Epidermal melanocyte (primary cell): ENCODE data around the gene CSRP2.
A peak's percentile ranks its signal among the peaks of the same experiment; 100 is the strongest.

Experiments used
- DNase-seq: peaks from one replicate; pipeline ENCODE4 v3.0.0; 2011; ENCODE audit warnings: low spot score; ENCODE audit not compliant: insufficient read length

The CSRP2 gene

GRCh38 chr12:76863005-76863670 is 15.7 kb downstream of the CSRP2 start:
- DNase-seq = peak; percentile 49

DNA sequence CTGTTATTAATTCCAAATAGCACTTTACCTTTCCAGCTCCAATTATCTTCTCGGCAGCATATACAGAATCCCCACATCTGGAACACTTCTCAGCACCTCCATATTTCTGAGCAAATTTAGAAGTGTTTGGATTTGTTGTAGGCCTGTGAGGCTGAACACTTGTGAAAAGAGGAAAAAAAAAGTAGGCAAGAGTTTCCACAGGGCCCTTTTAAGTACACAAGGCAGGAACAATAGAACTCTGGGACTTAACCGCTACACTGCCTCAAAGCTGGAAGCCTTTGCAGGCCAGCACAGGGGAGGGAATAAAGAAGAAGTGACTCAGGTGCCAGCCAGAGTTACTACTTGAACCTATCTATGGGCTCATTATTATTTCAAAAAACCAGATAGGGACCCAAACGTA is 18.6 kb downstream of the CSRP2 start:
- no peak for DNase-seq

- no peak for DNase-seq
These were observed 19.2 kb downstream of the CSRP2 start for GRCh38 chr12:76859611-76860010.

GRCh38 chr12:76856018-76856644 is 22.7 kb downstream of the CSRP2 start:
- no peak for DNase-seq

GRCh38 chr12:76855271-76855670 is 23.5 kb downstream of the CSRP2 start:
- DNase-seq = no peak

GRCh38 chr12:76852106-76852505 is 26.7 kb downstream of the CSRP2 start:
- DNase-seq = no peak

DNA sequence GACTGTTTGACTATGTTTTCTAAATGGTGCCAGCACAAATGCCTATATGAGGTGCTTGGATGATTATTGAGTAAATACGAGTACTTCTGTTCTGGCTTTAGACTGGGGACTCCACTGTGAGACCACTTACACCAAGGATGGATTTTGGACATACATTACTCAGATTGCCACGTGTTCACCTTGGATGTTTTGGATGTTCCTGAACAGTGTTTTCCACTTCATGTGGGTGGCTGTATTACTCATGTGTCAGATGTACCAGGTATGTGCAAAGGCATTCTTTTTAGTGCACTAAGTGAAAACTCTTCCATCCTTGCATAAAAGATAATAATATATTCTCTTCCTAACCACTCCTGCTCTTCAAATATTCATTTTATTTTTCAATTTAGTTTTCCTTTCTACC is 30.7 kb downstream of the CSRP2 start:
- DNase-seq = no peak

DNA sequence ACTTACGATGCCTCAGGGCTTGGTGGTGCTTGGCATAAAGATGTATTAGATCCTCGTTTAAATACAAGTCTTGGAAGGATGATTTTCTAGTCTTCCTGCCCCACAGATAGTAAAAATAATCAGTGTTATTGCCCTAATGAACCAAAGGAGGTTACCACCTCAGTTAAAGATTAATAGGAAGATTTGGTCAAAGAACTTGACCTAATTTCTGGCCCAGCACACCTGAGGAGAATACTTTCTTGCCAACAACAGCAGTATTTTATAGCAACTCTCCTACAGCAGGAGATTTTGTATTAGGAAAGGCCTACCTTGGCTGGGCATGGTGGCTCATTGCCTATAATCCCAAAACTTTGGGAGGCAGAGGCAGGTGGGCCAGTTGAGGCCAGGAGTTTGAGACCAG is 31.6 kb downstream of the CSRP2 start:
- no peak for DNase-seq

DNA sequence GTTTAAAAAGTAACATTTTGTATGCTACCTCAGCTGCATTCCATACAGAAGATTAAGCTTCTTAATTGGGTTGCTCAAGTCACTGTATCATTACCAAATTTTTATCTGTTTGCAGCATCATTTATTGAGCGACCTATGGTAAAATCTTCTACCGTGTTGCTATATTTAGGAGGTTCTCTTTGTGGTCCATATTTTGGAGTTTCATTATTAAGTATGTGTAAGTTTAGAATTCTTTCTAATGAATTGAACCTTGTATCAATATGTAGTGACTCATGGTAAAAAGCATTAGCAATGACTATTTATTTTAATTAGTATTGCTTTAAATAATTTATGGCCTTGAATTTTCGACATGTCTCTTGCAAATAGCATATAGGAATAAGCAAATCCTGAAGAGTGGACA is 42.2 kb downstream of the CSRP2 start:
- no peak for DNase-seq

- no peak for DNase-seq
These were observed 48.4 kb downstream of the CSRP2 start for GRCh38 chr12:76830436-76830835.

DNA sequence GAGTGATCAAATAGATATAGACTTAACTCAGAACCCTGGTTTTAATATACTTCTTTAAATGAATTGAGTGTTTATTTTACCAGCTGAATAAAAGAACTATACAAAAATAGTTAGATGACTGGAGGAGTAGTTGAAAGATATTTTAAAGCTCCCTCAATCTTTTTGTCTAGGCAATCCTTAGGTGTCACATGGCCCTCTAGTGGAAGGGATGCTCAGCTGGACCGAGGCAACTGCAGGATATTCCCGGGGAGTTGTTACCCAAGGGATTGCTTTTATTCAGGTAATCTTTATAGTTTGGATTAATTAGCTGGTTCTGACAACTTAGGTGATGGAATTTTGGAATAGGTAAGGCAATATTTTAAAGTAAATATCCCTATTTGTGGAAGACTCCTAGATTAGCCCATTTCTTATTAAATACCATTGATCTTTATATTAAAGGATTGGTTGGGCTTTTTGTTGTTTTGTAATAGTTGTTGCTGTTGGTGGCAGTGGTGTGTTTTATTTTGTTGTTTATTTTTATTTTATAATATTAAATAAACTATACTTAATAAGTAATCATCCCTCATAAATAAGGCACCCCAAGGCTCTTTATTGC is 57.8 kb downstream of the CSRP2 start:
- no peak for DNase-seq

DNA sequence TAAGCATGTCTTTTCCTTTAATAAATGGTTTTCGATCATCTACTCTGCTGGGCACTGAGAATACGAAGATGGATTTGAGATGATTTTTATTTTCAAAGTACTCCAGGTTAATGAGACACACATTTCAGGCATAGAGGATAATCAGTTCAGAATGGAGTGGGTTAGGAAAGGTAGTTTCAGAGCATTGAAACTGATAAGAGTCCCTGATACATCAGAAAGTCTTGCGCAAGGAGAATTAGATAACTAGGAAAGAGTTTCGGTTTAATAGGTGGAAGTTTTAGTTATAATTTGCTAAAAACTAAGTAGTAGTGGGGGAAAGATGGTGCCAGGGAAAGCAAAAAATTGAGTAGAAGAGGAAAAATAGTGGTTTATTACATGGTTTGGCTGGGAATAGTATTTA is 64.8 kb downstream of the CSRP2 start:
- DNase-seq = no peak

GRCh38 chr12:76813265-76813664 is 65.6 kb downstream of the CSRP2 start:
- no peak for DNase-seq

DNA sequence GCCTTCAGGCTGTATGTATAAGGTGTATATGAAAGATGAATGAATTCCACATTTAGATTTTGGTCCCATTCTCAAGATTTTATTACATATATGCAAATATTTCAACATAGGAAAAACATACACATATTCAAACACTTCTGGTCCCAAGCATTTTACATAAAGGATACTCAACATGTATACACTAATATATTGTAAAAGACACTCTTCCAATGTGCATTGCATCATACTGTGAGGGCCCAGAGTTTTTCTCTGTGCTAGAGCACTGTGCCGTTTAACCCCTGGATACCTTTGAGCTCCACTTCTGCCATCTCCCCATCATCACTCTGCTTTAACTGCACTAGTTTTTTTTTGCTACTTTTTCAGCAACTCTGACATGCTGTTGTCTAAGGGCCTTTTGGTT is 66.8 kb downstream of the CSRP2 start:
- no peak for DNase-seq

DNA sequence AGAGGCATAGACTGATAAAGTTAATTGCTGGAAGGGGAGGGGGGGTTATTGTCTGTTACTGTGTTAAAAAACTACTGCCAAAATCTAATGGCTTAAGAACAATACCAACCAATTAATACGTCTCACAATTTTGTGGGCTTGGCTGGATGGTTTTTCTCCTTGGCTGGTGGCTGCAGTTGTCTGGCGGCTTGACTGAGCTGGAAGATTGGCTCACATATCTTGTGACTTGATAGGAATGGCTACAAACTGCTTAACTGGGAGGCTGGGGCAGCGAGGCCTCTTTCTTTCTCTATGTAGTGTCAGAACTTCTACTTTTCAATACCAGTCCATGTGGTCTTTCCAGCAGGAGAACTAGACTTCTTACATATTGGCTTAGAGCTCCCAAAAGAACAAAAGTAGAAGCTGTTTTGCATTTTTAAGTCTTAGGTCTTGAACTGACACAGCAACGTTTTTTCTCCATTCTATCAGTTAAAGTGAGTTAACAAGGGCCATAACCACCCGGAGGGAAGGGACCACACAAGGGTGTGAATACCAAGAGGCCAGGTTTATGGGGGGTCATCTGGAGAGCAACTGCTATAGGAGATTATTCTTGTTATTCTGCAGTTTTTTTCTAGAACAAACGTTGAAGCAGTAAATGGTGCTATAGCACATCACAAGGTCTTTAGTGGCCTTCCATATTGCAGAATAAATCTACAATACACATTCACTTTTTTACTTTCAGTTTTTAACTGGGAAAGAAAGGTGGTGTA is 68.0 kb downstream of the CSRP2 start:
- no peak for DNase-seq
